ENCODE data around the gene PLXNA4.

GRCh38 chr7:132424277-132424676, 152.0 kb downstream of the PLXNA4 start:
- TF ChIP-seq SIN3A (IDR thresholded peaks at IDR 0.05; ENCODE audit: borderline replicate concordance, insufficient read depth, low read length) (no peak), POLR2AphosphoS5 (IDR thresholded peaks at IDR 0.05; ENCODE audit: low read depth, low read length) (no peak)
